Measurements from ENCODE around the gene XRCC4.
A peak's percentile ranks its signal among the peaks of the same experiment; 100 is the strongest.

Gene XRCC4

GRCh38 chr5:83277154-83277553 lies 199.8 kb downstream of the XRCC4 start:
- no peak for DNase-seq (ENCODE audit: low spot score)

- DNase-seq (ENCODE audit: low spot score), result no peak
Observed at GRCh38 chr5:83277953-83278352, 200.6 kb downstream of the XRCC4 start.

GRCh38 chr5:83281176-83281575 lies 203.8 kb downstream of the XRCC4 start:
- DNase-seq (ENCODE audit: low spot score), result no peak

GRCh38 chr5:83281658-83282057 lies 204.3 kb downstream of the XRCC4 start:
- no peak for DNase-seq (ENCODE audit: low spot score)

- DNase-seq (ENCODE audit: low spot score), result no peak
Observed at GRCh38 chr5:83283761-83284160, 206.4 kb downstream of the XRCC4 start.

GRCh38 chr5:83285661-83286398 lies 208.5 kb downstream of the XRCC4 start:
- no peak for DNase-seq (ENCODE audit: low spot score)

- DNase-seq (ENCODE audit: low spot score), result no peak
Observed at GRCh38 chr5:83294246-83294645, 216.9 kb downstream of the XRCC4 start.

GRCh38 chr5:83299353-83299752 lies 222.0 kb downstream of the XRCC4 start:
- no peak for DNase-seq (ENCODE audit: low spot score)

GRCh38 chr5:83306572-83307241 lies 229.4 kb downstream of the XRCC4 start:
- DNase-seq (ENCODE audit: low spot score), result peak; percentile 69

- peak; percentile 76 for DNase-seq (ENCODE audit: low spot score)
Observed at GRCh38 chr5:83312663-83313062, 235.3 kb downstream of the XRCC4 start.

- DNase-seq (ENCODE audit: low spot score), result no peak
Observed at GRCh38 chr5:83313436-83313835, 236.1 kb downstream of the XRCC4 start.

- no peak for DNase-seq (ENCODE audit: low spot score)
Observed at GRCh38 chr5:83321483-83322055, 244.2 kb downstream of the XRCC4 start.

GRCh38 chr5:83322273-83322924 lies 245.1 kb downstream of the XRCC4 start:
- DNase-seq (ENCODE audit: low spot score), result peak; percentile 5

- no peak for DNase-seq (ENCODE audit: low spot score)
Observed at GRCh38 chr5:83323557-83324180, 246.3 kb downstream of the XRCC4 start.

- DNase-seq (ENCODE audit: low spot score), result no peak
Observed at GRCh38 chr5:83331842-83332241, 254.5 kb downstream of the XRCC4 start.

GRCh38 chr5:83337453-83338035 lies 260.2 kb downstream of the XRCC4 start:
- no peak for DNase-seq (ENCODE audit: low spot score)

GRCh38 chr5:83340511-83340918 lies 263.2 kb downstream of the XRCC4 start:
- no peak for DNase-seq (ENCODE audit: low spot score)

GRCh38 chr5:83341815-83342334 lies 264.5 kb downstream of the XRCC4 start:
- DNase-seq (ENCODE audit: low spot score), result no peak

GRCh38 chr5:83342465-83342864 lies 265.1 kb downstream of the XRCC4 start:
- no peak for DNase-seq (ENCODE audit: low spot score)

GRCh38 chr5:83343299-83343698 lies 266.0 kb downstream of the XRCC4 start:
- DNase-seq (ENCODE audit: low spot score), result no peak

GRCh38 chr5:83345423-83345822 lies 268.1 kb downstream of the XRCC4 start:
- DNase-seq (ENCODE audit: low spot score), result no peak

Measured in pons (tissue), 1 donor.